Measurements from ENCODE around the gene CSF3R.

- TF ChIP-seq POLR2A (IDR thresholded peaks at IDR 0.05; ENCODE audit: low read depth, low read length): no peak
- TF ChIP-seq USF2 (IDR thresholded peaks at IDR 0.05; ENCODE audit: low read depth, low read length): no peak
- TF ChIP-seq, protein P1, sequence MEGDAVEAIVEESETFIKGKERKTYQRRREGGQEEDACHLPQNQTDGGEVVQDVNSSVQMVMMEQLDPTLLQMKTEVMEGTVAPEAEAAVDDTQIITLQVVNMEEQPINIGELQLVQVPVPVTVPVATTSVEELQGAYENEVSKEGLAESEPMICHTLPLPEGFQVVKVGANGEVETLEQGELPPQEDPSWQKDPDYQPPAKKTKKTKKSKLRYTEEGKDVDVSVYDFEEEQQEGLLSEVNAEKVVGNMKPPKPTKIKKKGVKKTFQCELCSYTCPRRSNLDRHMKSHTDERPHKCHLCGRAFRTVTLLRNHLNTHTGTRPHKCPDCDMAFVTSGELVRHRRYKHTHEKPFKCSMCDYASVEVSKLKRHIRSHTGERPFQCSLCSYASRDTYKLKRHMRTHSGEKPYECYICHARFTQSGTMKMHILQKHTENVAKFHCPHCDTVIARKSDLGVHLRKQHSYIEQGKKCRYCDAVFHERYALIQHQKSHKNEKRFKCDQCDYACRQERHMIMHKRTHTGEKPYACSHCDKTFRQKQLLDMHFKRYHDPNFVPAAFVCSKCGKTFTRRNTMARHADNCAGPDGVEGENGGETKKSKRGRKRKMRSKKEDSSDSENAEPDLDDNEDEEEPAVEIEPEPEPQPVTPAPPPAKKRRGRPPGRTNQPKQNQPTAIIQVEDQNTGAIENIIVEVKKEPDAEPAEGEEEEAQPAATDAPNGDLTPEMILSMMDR (conservative IDR thresholded peaks at IDR 0.05; ENCODE audit: low read depth, low read length): no peak
- no peak for TF ChIP-seq FOS (IDR thresholded peaks at IDR 0.05; ENCODE audit: low read depth, low read length)
- TF ChIP-seq SMC3 (IDR thresholded peaks at IDR 0.05; ENCODE audit: low read depth, low read length): no peak
- no peak for TF ChIP-seq CEBPB (IDR thresholded peaks at IDR 0.05; ENCODE audit: low read depth, low read length)
Measured at GRCh38 chr1:36455386-36455785, 27.3 kb downstream of the CSF3R start.

All from IMR-90 (cell line).